ENCODE measurements around the gene SDK1.
"Not testable (repeated sequence)": the region's sequence is repeated elsewhere in the genome, so short reads cannot be mapped to it uniquely, and the experiment has no call there.

Gene SDK1

DNA sequence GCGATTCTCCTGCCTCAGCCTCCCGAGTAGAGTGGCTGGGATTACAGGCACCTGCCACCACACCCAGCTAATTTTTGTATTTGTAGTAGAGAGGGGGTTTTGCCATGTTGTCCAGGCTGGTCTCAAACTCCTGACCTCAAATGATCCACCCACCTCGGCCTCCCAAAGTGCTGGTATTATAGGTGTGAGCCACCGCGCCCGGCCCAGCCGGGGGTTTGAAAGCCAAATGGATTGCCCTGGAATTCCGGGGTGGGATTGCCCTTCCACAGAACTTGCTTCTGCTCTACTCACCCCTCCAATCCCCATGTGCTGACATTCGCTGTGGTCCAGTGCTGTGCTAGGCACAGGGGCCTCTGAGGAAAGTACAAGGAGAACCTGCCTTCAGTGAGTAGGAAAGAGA is 793.1 kb downstream of the SDK1 start:
- DNase-seq = not testable (repeated sequence)

DNA sequence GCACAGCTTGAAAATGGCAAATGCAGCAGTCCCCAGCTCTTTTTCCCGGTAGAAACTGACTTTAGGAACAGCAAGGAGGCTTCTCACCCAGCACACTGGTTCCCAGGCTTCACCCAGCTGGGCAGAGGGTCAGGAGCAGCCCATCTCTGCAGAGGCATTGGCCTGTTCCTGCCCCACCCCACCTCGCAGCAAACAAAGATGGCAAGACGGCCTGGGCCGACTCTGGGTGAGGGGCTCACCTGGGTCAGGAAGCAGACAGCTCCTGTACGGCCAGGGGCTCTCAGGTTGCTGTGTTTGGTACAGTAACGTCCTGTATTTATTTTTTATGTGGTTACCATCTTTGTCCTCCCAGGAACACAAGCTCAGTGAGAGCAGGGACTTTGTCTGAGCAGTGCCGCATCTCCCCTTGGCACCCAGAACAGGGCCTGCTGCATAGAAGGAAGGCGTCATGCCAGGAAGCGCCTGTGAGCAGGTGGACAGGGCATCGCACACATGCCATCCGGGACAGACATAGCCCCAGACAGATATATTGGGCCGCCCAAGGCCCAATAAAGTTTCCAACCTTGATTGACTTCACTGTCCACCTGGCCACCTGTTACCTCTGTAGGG is 796.1 kb downstream of the SDK1 start:
- DNase-seq = no peak

DNA sequence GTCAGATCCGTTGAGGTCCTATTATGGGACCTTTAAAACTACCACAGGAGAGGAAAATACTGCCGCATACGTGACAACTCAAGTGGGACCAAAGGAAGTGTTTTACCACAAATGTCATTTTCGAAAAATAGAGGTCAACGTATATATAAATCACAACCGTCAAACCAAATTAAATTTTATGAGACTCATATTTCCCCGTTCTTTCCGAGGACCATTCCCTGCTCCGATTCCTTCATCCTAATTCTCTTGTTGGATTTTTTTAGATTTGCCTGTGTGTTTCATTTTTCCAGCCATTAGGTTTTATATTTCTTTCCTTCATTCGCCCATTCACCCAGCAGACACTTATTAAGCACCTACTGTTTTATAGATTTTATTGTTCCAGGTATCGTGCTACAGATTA is 797.1 kb downstream of the SDK1 start:
- DNase-seq = no peak

DNA sequence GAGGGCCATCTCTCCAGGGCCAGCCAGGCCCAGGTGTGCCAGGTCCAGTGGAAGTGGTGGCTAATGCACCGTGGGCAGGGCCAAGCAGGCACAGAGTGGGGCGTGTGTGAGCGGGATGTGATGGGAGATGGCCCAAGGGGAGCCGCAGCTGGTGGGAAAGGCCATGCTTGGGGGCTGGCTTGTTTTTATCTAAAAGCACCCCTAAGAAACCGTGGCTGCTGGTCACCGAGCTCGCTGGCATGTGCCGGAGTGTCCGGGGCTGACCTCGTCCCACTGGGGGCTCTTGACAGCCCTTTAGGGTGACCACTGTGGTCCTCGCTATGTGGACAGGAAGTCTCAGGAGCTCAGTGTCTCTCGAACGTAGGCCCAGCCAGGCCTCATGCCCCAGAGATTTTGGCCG is 798.6 kb downstream of the SDK1 start:
- no peak for DNase-seq

DNA sequence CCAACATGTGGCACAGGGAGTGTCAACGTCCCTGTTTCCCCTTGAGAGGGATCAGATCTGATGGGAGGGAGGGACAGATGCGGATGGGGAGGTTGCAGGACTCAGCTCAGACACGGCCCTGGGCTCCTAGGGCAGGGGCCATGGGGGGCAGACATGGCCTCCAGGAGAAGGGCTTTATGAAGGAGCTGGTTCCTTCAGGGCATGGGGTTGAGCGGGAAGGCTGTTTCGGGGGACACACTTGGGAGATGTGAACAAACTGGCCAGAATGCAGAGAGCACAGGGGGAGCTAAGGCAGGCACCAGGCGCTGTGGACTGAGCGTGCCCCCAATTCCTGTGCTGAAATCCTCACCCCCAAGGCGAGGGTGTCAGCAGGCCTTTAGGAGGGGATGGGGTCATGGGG is 799.1 kb downstream of the SDK1 start:
- no peak for DNase-seq

DNA sequence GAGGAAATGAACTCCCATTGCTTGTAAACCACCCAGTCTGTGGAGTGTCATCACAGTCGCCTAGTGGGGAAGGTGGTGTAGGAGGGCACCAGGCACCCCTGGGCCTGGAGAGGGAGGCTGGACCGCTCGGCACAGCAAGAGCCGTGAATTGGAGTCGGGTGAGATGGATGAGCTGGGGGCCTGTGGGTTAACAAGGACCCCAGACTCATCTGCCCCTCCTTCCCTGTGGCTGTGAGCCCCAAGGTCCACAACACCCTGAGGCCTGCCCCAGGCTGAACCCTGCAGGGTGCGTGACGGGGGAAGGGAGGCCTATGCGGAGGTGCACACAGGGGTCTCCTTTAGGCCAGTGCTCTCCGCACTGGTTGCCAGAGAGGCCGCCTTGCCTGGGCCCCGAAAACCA is 799.6 kb downstream of the SDK1 start:
- no peak for DNase-seq

DNA sequence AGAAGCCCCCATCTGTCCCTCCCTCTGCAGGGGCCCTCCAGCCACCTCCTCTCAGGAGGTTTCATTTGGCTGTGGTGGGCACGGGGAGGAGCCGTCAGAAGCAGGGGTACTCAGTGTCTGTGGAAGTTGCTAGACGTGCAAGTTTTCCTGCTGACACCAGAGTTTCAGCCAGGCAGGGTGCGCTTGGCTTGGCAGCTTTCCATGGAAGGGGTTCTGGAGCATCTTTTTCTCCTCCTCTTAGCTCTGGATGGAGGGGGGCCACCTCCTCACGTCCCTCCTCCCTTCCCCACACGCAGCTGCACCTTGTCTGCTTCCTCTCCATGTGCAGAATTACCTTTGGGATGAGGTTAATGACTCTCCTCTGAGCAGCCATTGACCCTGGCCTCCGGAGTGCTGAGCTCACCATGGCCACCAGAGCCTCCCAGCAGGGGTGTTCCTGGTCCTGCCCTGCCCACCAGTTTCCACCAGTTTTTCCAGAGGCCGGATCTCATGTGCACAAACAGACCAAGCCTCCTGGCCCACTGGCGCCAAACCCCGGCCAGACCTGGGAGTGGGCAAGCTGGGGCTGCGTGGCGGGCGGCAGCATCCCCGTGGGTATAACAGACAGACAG is 801.3 kb downstream of the SDK1 start:
- DNase-seq = no peak

DNA sequence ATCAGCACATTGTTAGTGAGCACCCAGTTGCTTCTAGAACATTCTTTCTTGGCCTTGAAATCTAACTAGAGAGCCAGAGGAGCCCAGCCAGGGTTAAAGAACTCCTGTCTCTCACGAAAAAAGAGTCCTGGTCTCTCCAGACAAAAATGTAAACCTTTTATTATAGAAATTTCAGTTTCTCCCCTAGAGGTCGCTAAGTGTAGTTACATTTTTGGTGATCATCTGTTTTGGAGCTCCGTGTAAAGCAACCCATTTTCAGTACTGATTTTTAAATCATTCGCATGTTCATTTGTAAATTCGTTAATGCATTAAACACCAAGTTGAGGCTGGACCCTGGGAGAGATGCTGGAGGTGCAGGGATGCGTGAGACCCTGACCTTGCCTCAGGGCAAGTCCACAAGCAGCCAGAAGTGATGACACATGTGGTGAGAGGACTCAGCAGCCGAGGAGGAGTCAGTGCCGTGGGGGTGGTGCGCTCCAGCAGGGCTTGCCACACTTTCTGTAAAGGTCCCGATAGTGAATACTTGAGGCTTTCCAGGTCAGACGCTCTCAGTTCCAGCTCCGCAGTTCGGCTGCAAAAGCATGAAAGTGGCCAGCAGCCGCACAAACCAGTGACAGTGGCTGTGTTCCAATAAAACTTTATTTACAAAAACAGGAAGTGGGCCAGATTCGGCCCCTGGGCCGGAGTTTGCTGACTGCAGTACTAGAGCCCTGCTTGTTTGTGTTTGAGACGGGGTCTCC is 802.5 kb downstream of the SDK1 start:
- no peak for DNase-seq

DNA sequence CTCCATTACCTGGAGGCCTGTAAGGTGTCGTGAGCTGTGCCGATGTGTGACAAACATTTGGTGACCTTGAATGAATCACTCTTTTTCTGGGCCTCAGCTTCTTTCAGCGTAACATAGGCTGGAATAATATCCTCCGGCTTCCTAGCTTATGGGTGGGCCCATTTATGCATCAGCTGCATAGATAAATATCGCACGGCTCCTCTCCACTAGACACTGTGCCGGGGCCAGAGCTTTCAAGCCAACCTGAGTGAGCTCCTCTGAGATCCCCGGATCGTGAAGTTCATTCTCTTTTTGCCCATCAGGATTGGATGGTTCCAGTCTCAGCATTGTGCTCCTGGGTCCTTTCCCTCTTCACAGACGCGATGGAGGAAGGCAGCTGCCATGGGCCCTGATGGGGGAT is 806.8 kb downstream of the SDK1 start:
- no peak for DNase-seq

DNA sequence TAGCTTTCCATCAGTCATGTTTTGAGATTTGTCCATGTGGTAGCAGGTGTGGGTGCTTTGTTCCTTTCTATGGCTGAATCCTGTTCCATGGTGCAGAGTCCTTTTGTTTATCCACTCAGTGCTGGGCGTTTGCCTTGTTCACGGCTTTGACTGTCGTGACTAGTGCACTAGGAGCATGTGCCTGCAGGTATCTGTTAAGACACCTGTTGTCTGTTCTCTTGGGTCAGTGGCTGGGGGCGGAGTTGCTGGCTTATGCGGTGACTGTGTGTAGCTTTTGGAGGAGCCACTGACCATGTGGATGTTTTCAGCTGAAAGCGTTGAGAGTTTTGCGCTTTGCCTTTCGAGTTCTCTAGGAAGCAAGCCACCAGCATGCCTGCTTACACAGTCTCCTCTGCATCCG is 807.9 kb downstream of the SDK1 start:
- no peak for DNase-seq

DNA sequence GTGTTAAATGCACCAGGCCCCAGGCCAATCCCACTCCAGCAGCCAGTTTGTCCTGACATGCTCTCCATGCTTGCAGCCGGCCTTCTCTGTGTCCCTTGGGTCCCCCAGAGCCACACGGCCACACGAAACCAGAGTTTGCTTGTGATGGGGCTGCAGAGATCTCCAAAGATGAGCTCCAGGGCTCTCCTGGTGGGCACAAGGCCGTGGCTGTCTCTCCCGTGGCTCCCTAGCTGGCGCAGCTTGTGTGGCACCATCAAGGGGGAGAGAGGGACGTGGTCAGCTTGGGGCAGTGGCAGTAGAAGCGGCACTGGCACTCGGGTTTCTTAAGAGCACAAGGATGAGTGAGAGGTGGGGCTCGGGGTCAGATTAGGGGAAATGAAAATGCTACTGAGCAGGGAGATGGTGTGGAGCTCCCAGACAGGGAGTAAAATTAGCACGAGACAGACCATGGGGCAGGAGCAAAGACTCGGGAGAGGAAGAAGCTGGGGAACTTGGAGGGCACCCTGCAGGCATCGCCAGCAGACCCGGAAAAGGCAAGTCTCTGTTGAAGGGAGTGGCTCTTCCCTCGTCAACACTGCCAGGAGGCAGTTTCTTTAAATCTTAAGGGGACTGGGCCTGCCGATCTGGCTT is 808.5 kb downstream of the SDK1 start:
- no peak for DNase-seq

DNA sequence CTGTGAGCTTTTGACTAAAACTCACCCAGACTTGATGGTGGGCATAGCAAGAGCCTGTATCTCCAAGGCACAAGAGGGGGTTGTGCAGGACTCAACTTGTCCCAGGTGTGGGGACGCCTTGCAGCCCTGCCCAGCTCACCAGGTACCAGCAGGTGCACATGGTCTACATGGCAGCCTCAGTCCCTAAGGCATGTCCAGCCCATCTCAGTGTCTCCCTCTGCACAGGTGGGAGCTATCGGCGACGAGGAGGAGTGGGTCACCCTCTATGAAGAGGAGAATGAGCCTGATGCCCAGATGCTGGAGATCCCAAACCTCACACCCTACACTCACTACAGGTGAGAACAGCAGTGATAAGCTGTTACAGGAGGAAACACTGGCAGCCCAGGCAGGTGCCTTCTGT is 809.4 kb downstream of the SDK1 start:
- no peak for DNase-seq

DNA sequence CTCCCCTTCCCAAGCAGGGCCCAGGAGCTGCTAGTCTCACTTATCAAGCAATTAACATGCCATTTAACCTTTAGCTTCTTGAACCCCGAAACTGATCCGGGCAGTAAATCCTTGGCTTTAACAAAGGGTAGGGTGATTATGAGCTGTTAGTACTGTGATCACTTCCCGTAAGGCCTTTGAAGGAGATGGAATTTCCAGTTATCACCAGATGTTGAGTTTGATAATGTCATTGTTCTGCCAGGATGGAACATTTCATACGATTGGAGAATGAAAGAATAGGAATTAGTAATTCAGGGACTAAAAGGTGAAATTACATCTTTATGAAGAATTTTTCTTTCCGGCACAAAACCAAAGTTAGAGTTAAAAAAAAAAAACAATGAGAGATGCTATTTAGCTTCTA is 810.1 kb downstream of the SDK1 start:
- DNase-seq = no peak

DNA sequence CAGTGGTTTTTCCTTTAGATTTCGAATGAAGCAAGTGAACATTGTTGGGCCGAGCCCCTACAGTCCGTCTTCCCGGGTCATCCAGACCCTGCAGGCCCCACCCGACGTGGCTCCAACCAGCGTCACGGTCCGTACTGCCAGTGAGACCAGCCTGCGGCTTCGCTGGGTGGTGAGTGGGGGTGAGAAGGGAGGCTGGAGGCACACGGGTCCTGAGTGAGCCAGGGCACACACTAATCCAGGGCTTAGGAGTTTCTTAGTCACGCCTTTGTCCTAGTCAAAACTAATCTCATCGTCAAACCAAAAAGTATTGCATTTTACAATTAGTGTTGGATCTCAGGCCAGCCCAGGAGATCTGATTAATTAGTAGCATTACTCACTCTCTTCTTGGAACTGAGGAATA is 812.2 kb downstream of the SDK1 start:
- no peak for DNase-seq

DNA sequence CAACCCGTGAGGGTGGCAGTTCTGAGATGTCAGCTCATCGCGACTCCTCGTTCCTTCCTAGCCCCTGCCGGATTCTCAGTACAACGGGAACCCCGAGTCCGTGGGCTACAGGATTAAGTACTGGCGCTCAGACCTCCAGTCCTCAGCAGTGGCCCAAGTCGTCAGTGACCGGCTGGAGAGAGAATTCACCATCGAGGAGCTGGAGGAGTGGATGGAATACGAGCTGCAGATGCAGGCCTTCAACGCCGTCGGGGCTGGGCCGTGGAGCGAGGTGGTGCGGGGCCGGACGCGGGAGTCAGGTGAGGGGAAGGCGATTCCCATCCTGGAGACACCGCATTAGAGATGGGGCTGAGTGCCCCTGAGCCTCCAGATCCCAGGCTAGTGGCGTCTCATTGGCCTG is 812.9 kb downstream of the SDK1 start:
- DNase-seq = no peak

DNA sequence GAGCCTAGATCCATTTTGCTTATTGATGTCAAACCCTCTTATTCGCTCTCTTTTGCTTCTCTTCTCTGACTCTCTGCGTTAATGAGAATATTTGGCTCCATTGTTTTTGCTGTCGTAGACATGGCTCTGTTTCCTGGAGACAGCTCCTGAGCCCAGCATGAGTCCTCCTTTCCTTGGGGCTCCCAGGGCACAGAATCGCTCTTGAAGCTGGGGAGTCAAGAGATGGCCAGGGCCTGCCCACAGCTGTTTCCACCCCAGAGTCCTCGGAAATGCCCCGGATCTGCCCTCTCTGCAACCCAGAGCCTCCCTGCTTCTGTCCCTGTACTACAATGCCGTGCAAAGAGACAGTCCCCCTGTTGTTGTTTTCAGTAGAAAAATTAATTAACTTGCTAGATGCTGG is 814.4 kb downstream of the SDK1 start:
- DNase-seq = no peak

DNA sequence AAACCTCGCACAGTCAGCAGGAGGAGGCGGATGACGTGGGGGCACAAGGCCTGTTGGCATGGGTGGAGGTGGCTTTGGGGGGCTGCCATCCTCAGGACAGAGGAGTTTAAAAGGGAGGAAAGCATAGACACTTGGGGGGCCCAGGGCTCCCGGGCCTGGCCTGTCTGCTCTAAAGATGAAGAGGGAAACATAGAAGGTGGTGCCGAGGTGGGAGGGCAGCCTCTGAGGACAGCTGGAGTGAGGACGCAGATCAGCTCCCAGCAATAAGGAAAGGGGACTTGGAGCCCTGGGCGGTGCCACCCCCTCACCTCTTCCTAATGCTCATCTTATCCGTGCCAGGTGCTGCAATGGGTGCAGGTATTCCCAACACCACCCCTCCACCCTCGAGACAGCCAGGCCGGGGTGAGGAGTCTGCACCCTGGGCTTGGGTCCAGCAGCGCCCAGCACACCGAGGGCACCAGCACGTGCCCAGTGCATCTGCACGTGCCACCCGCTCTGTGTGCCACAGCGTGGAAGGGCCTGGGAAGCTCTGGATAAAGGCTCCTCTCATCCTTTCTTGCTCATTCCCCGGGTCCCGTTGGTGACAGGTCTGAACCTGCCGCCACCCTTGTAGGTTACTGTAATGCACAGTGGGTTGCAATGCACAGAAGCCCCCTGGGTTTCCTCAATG is 815.0 kb downstream of the SDK1 start:
- DNase-seq = no peak

DNA sequence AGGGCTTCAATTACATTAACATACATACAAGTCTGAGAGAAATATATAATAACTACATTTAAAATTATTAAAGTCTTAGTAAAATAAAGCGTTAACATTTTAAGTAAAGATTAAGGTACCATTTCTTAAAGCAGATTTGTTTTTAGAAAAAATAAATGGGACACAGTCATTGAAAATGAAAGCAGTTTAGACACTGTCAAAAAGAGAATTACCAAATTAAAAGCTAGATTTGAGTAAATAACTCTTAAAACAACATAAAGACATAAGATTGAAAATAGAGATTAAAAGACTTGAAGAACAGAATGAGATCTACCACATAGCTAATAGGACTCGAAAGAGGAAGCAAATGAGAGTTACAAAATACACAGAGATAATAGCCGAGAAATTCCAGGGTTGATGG is 818.8 kb downstream of the SDK1 start:
- no peak for DNase-seq

DNA sequence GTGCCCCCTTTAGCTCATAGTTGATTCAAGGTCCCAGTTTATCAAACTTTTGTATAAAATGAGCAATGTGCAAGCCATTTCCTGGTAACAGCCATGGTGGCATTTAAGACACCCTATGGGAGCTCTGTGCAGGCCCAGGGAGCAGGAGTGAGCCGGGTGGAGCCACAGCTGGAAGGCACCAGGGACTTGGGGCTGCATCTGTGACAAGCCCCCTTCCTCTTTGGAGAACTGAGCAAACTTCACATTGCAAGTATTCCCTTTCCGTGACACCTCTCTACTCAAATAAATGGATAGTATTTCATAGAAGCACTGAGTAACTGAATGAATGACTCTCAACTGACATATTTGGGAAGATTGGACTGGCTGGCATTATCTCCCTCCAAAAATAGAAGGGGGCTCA is 822.3 kb downstream of the SDK1 start:
- no peak for DNase-seq

DNA sequence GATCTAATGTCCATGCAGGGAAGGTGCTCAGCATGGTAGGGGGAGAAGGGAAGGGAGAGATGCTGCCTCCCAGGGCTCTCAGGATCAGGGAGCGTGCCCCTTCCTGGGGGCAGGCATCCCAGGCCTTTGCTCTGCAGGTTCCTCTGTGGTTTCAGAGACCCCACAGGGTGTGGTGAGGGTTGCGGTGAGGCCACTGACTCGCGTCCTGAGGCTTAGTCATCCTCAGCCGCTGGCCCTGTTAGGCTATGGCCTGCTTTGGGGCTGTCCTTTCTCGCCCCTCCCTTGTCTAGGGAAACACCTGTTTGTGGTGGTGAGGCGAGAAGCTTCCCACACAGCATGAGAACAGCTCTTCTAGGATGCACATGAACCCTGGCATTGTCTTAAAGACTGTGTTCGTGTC is 822.8 kb downstream of the SDK1 start:
- no peak for DNase-seq

DNA sequence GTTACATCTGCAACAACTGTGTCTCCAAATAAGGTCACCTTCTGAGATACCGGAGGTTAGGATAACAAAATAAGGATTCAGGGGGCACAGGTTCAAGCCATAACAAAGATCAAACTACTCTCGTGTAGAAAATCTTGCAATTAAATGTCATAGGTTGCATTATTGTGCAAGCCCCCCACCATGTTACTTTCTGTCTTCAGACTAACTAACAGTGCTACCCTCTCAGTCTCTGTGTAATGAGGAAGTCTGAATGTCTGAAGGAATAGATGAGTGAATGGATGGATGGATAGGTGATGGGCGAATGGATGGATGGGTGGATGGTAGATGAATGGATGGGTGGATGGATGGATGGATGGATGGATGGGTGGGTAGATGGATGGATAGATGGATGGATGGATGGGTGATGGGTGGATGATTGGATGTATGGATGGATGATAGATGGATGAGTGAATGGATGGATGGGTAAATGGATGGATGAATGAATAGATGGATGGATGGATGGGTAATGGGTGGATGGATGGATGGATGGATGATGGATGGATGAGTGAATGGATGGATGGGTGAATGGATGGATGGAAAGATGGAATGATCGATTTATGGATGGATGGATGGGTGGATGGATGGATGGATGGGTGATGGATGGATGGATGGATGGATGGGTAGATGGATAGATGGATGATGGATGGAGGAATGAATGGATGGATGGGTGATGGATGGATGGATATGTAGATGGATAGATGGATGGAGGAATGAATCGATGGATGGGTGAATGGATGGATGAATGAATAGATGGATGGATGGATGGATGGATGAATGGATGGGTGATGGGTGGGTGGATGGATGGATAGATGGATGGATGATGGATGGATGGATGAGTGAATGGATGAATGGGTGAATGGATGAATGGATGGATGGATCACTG is 823.8 kb downstream of the SDK1 start:
- DNase-seq = no peak

DNA sequence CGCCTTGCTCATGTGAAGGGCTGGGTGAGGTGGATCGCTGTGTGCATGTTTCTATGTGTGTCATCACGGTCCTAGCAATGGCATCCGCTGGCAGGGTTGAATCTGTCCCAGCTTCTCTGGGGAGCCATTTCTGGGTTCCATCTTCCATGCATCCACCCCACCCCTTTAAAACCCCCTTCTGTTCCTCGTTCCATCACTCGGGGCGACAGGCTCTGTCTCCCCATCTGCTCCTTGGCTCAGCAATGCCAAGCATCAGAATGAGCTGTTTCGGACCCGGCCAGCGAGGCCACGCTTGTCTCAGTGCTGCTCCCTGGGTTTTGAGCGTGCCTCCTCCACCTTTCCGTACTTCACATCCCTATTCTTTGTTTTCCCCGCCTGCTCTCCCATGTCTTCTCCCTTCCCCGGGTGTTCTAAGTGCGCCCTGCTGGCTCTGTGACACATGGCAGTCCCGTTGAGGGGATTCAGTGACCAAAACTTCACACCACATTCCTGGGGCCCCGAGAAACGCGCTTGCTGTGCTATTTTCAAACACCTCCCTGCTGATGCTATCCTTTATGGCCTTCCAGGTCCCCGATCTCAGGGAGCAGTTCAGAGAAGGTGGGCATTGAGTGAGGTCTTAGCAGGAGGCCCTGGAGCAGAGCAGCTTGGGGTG is 827.0 kb downstream of the SDK1 start:
- DNase-seq = no peak

Data from inflammatory macrophage treated with lipopolysaccharide for 1 hour (primary cell).